Loucy (cell line): ENCODE measurements around the gene TMEM267.

Experiments
- H2AFZ ChIP-seq: fragments of 200-600 bp; sonication (generic); 2 replicates; pipeline ENCODE4 v1.6.0; 2016; ENCODE audit warnings: antibody characterized with exemption, mild to moderate bottlenecking, low read length, moderate library complexity
- H3F3A ChIP-seq: fragments of 200-600 bp; 2 replicates; pipeline ENCODE4 v1.6.0; 2016; ENCODE audit warnings: antibody characterized with exemption, low read depth, mild to moderate bottlenecking
- H3K27me3 ChIP-seq: fragments of 200-600 bp; sonication (generic); 2 replicates; pipeline ENCODE4 v1.6.1; 2014; ENCODE audit warnings: low read length, mild to moderate bottlenecking; ENCODE audit not compliant: insufficient read depth, poor library complexity, severe bottlenecking
- H3K36me3 ChIP-seq: fragments of 200-600 bp; sonication (generic); 2 replicates; pipeline ENCODE4 v1.6.1; 2016; ENCODE audit warnings: low read length; ENCODE audit not compliant: insufficient read depth
- H3K4me1 ChIP-seq: fragments of 200-600 bp; sonication (generic); 2 replicates; pipeline ENCODE4 v1.5.1; 2014; ENCODE audit warnings: low read length, mild to moderate bottlenecking; ENCODE audit not compliant: insufficient read depth, poor library complexity, severe bottlenecking
- H3K4me2 ChIP-seq: fragments of 200-600 bp; sonication (generic); 2 replicates; pipeline ENCODE4 v1.6.0; 2014; ENCODE audit warnings: antibody characterized with exemption, low read length, low read depth, mild to moderate bottlenecking; ENCODE audit not compliant: poor library complexity, severe bottlenecking
- H3K4me3 ChIP-seq: fragments of 200-600 bp; sonication (generic); 2 replicates; pipeline ENCODE4 v1.5.1; 2014; ENCODE audit warnings: low read length, mild to moderate bottlenecking, mixed read lengths; ENCODE audit not compliant: poor library complexity, severe bottlenecking
- H3K79me2 ChIP-seq: fragments of 200-600 bp; sonication (generic); 2 replicates; pipeline ENCODE4 v1.6.1; 2014; ENCODE audit warnings: low read length; ENCODE audit not compliant: insufficient read depth
- H3K9ac ChIP-seq: fragments of 200-600 bp; sonication (generic); 2 replicates; pipeline ENCODE4 v1.6.0; 2014; ENCODE audit warnings: mild to moderate bottlenecking, low read depth, low read length, moderate library complexity; ENCODE audit not compliant: poor library complexity, severe bottlenecking
- H3K9me2 ChIP-seq: fragments of 200-600 bp; sonication (generic); replicated peaks from 2 replicates; pipeline ENCODE4 v1.6.1; 2016; ENCODE audit warnings: low read depth, low read length, mixed read lengths
- H3K9me3 ChIP-seq: fragments of 200-600 bp; sonication (generic); 2 replicates; pipeline ENCODE4 v1.6.1; 2014; ENCODE audit warnings: mild to moderate bottlenecking, antibody characterized with exemption, low read length, low read depth; ENCODE audit not compliant: insufficient read depth
- H4K20me1 ChIP-seq: fragments of 200-600 bp; sonication (generic); 2 replicates; pipeline ENCODE4 v1.6.0; 2014; ENCODE audit warnings: antibody characterized with exemption, low read length, mild to moderate bottlenecking; ENCODE audit not compliant: insufficient read depth, poor library complexity, severe bottlenecking
- EZH2phosphoT487 ChIP-seq: fragments of 200-600 bp; IDR thresholded peaks from 2 replicates; pipeline ENCODE4 v1.6.1; 2018; ENCODE audit warnings: antibody characterized with exemption, mild to moderate bottlenecking, moderate library complexity, borderline replicate concordance
- TF ChIP-seq, protein P1 (sequence below): fragments of 200-600 bp; sonication (generic); conservative IDR thresholded peaks from 2 replicates; pipeline ENCODE4 v1.5.1; 2014; ENCODE audit warnings: mild to moderate bottlenecking, antibody characterized with exemption, low read length

Gene TMEM267

DNA sequence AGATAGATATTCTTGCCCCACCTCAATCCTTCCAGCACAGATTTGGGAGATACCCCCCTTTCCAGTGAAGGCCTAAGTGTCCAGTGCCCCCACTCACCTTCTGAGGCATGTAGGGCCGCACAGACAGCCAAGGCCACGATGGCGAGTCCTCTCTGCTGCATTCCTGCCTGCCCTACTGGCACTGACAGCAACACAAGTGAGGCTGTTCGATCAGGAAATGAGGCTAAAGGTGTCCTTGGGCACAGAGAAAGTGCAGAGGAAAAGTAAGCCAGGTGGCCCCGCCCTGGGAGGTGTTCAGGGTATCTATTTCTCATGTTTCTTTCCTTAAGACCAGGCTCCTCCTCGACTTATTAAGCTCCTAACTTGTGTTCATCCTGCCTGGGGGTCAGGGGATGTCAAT lies 71.5 kb downstream of the TMEM267 start, which contains the start of gene CCL28:
CCL28 (minus strand) TSS at position 236 of the 400 bp plus-strand sequence; CDS start at position 161, 75 bp downstream.
- Histone ChIP-seq H3F3A (no peaks in the 10 kb centered on the region), H3K79me2 (no peaks in the 10 kb centered on the region), H3K9me2 (no peaks in the 10 kb centered on the region), H2AFZ (no peak within 1 kb of the TSS), H3K9me3 (no peaks in the 10 kb centered on the region), H3K9ac (no peak within 1 kb of the TSS), H3K36me3 (no peaks in the 10 kb centered on the region), H3K27me3 (no peaks in the 10 kb centered on the region), H3K4me2 (no peak within 1 kb of the TSS), H3K4me3 (no peak within 1 kb of the TSS), H4K20me1 (no peaks in the 10 kb centered on the region), H3K4me1 (peaks cover 7% of the 10 kb centered on the region)
- TF ChIP-seq, protein P1, sequence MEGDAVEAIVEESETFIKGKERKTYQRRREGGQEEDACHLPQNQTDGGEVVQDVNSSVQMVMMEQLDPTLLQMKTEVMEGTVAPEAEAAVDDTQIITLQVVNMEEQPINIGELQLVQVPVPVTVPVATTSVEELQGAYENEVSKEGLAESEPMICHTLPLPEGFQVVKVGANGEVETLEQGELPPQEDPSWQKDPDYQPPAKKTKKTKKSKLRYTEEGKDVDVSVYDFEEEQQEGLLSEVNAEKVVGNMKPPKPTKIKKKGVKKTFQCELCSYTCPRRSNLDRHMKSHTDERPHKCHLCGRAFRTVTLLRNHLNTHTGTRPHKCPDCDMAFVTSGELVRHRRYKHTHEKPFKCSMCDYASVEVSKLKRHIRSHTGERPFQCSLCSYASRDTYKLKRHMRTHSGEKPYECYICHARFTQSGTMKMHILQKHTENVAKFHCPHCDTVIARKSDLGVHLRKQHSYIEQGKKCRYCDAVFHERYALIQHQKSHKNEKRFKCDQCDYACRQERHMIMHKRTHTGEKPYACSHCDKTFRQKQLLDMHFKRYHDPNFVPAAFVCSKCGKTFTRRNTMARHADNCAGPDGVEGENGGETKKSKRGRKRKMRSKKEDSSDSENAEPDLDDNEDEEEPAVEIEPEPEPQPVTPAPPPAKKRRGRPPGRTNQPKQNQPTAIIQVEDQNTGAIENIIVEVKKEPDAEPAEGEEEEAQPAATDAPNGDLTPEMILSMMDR, result no peak
- TF ChIP-seq EZH2phosphoT487, result no peak

DNA sequence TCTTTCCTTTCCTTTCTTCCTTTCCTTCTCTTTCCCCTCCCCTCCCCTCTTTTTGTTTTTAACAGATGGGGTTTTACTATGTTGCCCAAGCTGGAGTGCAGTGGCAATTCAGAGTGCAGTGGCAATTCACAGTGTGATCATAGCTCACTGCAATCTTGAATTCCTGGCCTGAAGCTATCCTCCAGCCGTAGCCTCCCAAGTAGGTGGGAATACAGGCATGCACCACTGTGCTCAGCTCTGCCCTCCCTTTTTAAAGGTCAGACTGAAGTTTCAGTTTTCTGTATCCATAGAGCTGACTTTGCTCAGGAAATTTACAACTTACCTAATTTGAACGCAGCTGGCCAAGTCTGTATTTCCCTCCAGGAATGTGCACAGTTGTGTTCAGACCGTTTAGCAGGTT lies 72.2 kb downstream of the TMEM267 start:
- H3K79me2 ChIP-seq, result no peaks in the 10 kb centered on the region
- H3K4me3 ChIP-seq, result no peak overlapping the region
- peaks cover 3% of the 10 kb centered on the region for H3K4me1 ChIP-seq
- no peaks in the 10 kb centered on the region for H3F3A ChIP-seq
- no peak overlapping the region for H3K4me2 ChIP-seq
- no peaks in the 10 kb centered on the region for H3K9me2 ChIP-seq
- no peaks in the 10 kb centered on the region for H3K27me3 ChIP-seq
- no peak overlapping the region for H3K9ac ChIP-seq
- H4K20me1 ChIP-seq, result no peaks in the 10 kb centered on the region
- no peaks in the 10 kb centered on the region for H3K36me3 ChIP-seq
- no peaks in the 10 kb centered on the region for H3K9me3 ChIP-seq
- no peak overlapping the region for H2AFZ ChIP-seq
- TF ChIP-seq, protein P1, result no peak
- TF ChIP-seq EZH2phosphoT487, result no peak

GRCh38 chr5:43410414-43410813 lies 73.3 kb downstream of the TMEM267 start:
- H3F3A ChIP-seq, result no peaks in the 10 kb centered on the region
- H3K27me3 ChIP-seq, result no peaks in the 10 kb centered on the region
- H3K4me3 ChIP-seq, result no peak overlapping the region
- no peak overlapping the region for H3K4me2 ChIP-seq
- H2AFZ ChIP-seq, result no peak overlapping the region
- H3K9ac ChIP-seq, result no peak overlapping the region
- TF ChIP-seq EZH2phosphoT487, result no peak
- TF ChIP-seq, protein P1, result no peak
- no peaks in the 10 kb centered on the region for H3K79me2 ChIP-seq
- H3K9me3 ChIP-seq, result no peaks in the 10 kb centered on the region
- no peaks in the 10 kb centered on the region for H3K36me3 ChIP-seq
- H3K4me1 ChIP-seq, result no peaks in the 10 kb centered on the region
- no peaks in the 10 kb centered on the region for H4K20me1 ChIP-seq
- no peaks in the 10 kb centered on the region for H3K9me2 ChIP-seq
